Neural progenitor cell (in vitro differentiated cells): ENCODE measurements around the gene CACYBP.

ENCODE experiments used
- EZH2 ChIP-seq: fragments of 200-600 bp; sonication (generic); IDR thresholded peaks from 2 replicates; pipeline ENCODE4 v1.6.1; 2017; ENCODE audit warnings: antibody characterized with exemption, mild to moderate bottlenecking, moderate library complexity
- EZH2phosphoT487 ChIP-seq: fragments of 200-600 bp; sonication (generic); IDR thresholded peaks from 2 replicates; pipeline ENCODE4 v1.6.1; 2017; ENCODE audit warnings: antibody characterized with exemption
- TF ChIP-seq, protein P1 (sequence below): fragments of 200-600 bp; sonication (generic); IDR thresholded peaks from 2 replicates; pipeline ENCODE4 v1.5.1; 2017; ENCODE audit warnings: antibody characterized with exemption, mild to moderate bottlenecking

DNA sequence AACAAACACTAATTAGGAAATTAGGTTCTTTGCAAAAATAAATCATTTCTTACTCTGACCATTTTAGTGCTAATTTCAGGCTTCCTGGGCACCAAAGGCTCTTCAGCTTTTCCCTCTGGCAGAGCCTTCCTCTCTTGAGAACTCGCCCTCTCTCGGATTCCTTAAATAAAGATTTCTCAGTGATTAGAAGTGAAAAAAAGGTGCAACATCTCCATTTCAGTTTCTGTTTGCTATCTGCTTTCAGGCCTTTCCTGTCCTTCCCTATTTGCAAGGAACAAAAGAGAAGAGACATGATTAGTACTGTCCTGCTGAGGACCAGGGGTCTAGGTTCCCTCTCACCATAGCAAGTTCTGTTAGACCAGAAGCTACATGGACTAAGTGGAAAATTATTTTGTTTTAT lies 27.8 kb upstream of the CACYBP start:
- no peak for TF ChIP-seq EZH2phosphoT487
- TF ChIP-seq, protein P1, sequence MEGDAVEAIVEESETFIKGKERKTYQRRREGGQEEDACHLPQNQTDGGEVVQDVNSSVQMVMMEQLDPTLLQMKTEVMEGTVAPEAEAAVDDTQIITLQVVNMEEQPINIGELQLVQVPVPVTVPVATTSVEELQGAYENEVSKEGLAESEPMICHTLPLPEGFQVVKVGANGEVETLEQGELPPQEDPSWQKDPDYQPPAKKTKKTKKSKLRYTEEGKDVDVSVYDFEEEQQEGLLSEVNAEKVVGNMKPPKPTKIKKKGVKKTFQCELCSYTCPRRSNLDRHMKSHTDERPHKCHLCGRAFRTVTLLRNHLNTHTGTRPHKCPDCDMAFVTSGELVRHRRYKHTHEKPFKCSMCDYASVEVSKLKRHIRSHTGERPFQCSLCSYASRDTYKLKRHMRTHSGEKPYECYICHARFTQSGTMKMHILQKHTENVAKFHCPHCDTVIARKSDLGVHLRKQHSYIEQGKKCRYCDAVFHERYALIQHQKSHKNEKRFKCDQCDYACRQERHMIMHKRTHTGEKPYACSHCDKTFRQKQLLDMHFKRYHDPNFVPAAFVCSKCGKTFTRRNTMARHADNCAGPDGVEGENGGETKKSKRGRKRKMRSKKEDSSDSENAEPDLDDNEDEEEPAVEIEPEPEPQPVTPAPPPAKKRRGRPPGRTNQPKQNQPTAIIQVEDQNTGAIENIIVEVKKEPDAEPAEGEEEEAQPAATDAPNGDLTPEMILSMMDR: no peak
- no peak for TF ChIP-seq EZH2
